H9 (cell line): Measurements from ENCODE around the gene OR2T1. TPM values are rescaled to one million over a fixed set of nuclear protein-coding genes. Genes with fewer than 3 reads are reported as not detected.
"Not testable (repeated sequence)": the region's sequence is repeated elsewhere in the genome, so short reads cannot be mapped to it uniquely, and the experiment has no call there.

Source experiments
- DNase-seq: peaks from one replicate; pipeline ENCODE4 v3.0.0-alpha.2; 2017
- H2AFZ ChIP-seq: one replicate; pipeline ENCODE4 v1.6.1; 2013; ENCODE audit warnings: mild to moderate bottlenecking, low read length, control low read depth, moderate library complexity
- H2AK5ac ChIP-seq: 2 replicates; pipeline ENCODE4 v1.6.1; 2013; ENCODE audit warnings: low read length, control low read depth, mixed read lengths; ENCODE audit not compliant: insufficient read length
- H2BK120ac ChIP-seq: one replicate; pipeline ENCODE4 v1.6.1; 2013; ENCODE audit warnings: low read depth, mild to moderate bottlenecking, low read length, control low read depth, inconsistent platforms; ENCODE audit not compliant: poor library complexity, severe bottlenecking
- H2BK12ac ChIP-seq: 2 replicates; pipeline ENCODE4 v1.6.1; 2013; ENCODE audit warnings: low read length, control low read depth, mixed read lengths, low read depth; ENCODE audit not compliant: insufficient read length
- H2BK15ac ChIP-seq: 2 replicates; pipeline ENCODE4 v1.6.1; 2013; ENCODE audit warnings: low read depth, low read length, control low read depth
- H2BK20ac ChIP-seq: one replicate; pipeline ENCODE4 v1.6.1; 2013; ENCODE audit warnings: low read depth, mild to moderate bottlenecking, low read length, control low read depth, inconsistent platforms; ENCODE audit not compliant: poor library complexity, severe bottlenecking
- H2BK5ac ChIP-seq: 2 replicates; pipeline ENCODE4 v1.6.1; 2013; ENCODE audit warnings: low read length, control low read depth, mixed read lengths; ENCODE audit not compliant: insufficient read length
- H3K14ac ChIP-seq: 2 replicates; pipeline ENCODE4 v1.6.1; 2013; ENCODE audit warnings: low read length, control low read depth; ENCODE audit not compliant: insufficient read depth
- H3K18ac ChIP-seq: 2 replicates; pipeline ENCODE4 v1.6.1; 2013; ENCODE audit warnings: low read depth, mild to moderate bottlenecking, mixed read lengths, low read length, control low read depth; ENCODE audit not compliant: insufficient read length
- H3K23ac ChIP-seq: 2 replicates; pipeline ENCODE4 v1.6.1; 2013; ENCODE audit warnings: low read length, control low read depth, mixed read lengths, low read depth; ENCODE audit not compliant: insufficient read length
- H3K23me2 ChIP-seq: 2 replicates; pipeline ENCODE4 v1.6.1; 2013; ENCODE audit warnings: low read depth, mild to moderate bottlenecking, mixed read lengths, low read length, control low read depth; ENCODE audit not compliant: insufficient read length, poor library complexity, severe bottlenecking
- H3K27ac ChIP-seq: 2 replicates; pipeline ENCODE4 v1.5.1; 2013; ENCODE audit warnings: low read length, control low read depth, mixed read lengths, low read depth; ENCODE audit not compliant: insufficient read length
- H3K27me3 ChIP-seq: 2 replicates; pipeline ENCODE4 v1.6.1; 2013; ENCODE audit warnings: low read length, control low read depth, inconsistent platforms; ENCODE audit not compliant: insufficient read depth
- H3K4ac ChIP-seq: 2 replicates; pipeline ENCODE4 v1.6.1; 2013; ENCODE audit warnings: low read depth, mild to moderate bottlenecking, control low read depth, inconsistent platforms, low read length, moderate library complexity
- H3K4me1 ChIP-seq: 2 replicates; pipeline ENCODE4 v1.6.1; 2013; ENCODE audit warnings: low read length, control low read depth, inconsistent platforms; ENCODE audit not compliant: insufficient read depth
- H3K4me2 ChIP-seq: 2 replicates; pipeline ENCODE4 v1.6.1; 2013; ENCODE audit warnings: low read length, control low read depth, mixed read lengths; ENCODE audit not compliant: insufficient read length, insufficient read depth
- H3K56ac ChIP-seq: 2 replicates; pipeline ENCODE4 v1.6.1; 2013; ENCODE audit warnings: low read depth, mild to moderate bottlenecking, mixed read lengths, low read length, control low read depth; ENCODE audit not compliant: insufficient read length
- H3K79me1 ChIP-seq: 2 replicates; pipeline ENCODE4 v1.6.1; 2013; ENCODE audit warnings: low read depth, mild to moderate bottlenecking, moderate library complexity, low read length, control low read depth, inconsistent platforms; ENCODE audit not compliant: insufficient read depth, poor library complexity, severe bottlenecking
- H3K79me2 ChIP-seq: 2 replicates; pipeline ENCODE4 v1.6.1; 2013; ENCODE audit warnings: low read length, control low read depth, inconsistent platforms; ENCODE audit not compliant: insufficient read depth
- H3K9ac ChIP-seq: 2 replicates; pipeline ENCODE4 v1.6.1; 2013; ENCODE audit warnings: low read length, control low read depth, mixed read lengths; ENCODE audit not compliant: insufficient read length; ENCODE audit errors: extremely low read depth
- H3K9me3 ChIP-seq: one replicate; pipeline ENCODE4 v1.6.1; 2013; ENCODE audit warnings: low read depth, low read length, inconsistent platforms; ENCODE audit not compliant: control insufficient read depth
- H3T11ph ChIP-seq: one replicate; pipeline ENCODE4 v1.6.1; 2013; ENCODE audit warnings: mild to moderate bottlenecking, low read length, control low read depth, inconsistent platforms
- H4K20me1 ChIP-seq: one replicate; pipeline ENCODE4 v1.6.1; 2013; ENCODE audit not compliant: control insufficient read depth, insufficient read length, insufficient read depth
- H4K5ac ChIP-seq: 2 replicates; pipeline ENCODE4 v1.6.1; 2013; ENCODE audit warnings: low read depth, mild to moderate bottlenecking, mixed read lengths, low read length, control low read depth; ENCODE audit not compliant: insufficient read length
- H4K8ac ChIP-seq: replicated peaks from 2 replicates; pipeline ENCODE4 v1.6.1; 2013; ENCODE audit warnings: low read length, control low read depth, mixed read lengths, low read depth; ENCODE audit not compliant: insufficient read length
- H4K91ac ChIP-seq: 2 replicates; pipeline ENCODE4 v1.6.1; 2013; ENCODE audit warnings: low read depth, mild to moderate bottlenecking, moderate library complexity, mixed read lengths, low read length, control low read depth; ENCODE audit not compliant: insufficient read length
- H3K27ac Mint-ChIP-seq, 3 experiments: 2 replicates in 2 of 3; 3 replicates in 1 of 3; pipeline ENCODE4 v1.8.0; 2020 to 2021; ENCODE audit warnings: mixed read lengths in 3 of 3, mild to moderate bottlenecking in 1 of 3, moderate library complexity in 1 of 3
- H3K27me3 Mint-ChIP-seq: 2 replicates; pipeline ENCODE4 v1.8.0; 2021; ENCODE audit warnings: low read depth, mild to moderate bottlenecking, moderate library complexity, mixed read lengths
- H3K36me3 Mint-ChIP-seq, 3 experiments: 2 replicates in 2 of 3; 3 replicates in 1 of 3; pipeline ENCODE4 v1.8.0; 2020 to 2021; ENCODE audit warnings: low read depth in 3 of 3, mixed read lengths in 3 of 3; ENCODE audit not compliant: insufficient read depth in 1 of 3
- H3K4me1 Mint-ChIP-seq, 2 experiments: 2 replicates each; pipeline ENCODE4 v1.8.0; 2020; ENCODE audit warnings: mixed read lengths in 2 of 2
- H3K4me3 Mint-ChIP-seq, 2 experiments: 2 replicates in 1 of 2; 3 replicates in 1 of 2; pipeline ENCODE4 v1.8.0; 2020 to 2021; ENCODE audit warnings: mild to moderate bottlenecking in 2 of 2, mixed read lengths in 2 of 2, moderate library complexity in 1 of 2
- H3K9me3 Mint-ChIP-seq, 2 experiments: 2 replicates in 1 of 2; 3 replicates in 1 of 2; pipeline ENCODE4 v1.8.0; 2020; ENCODE audit warnings: mild to moderate bottlenecking in 2 of 2, mixed read lengths in 2 of 2, moderate library complexity in 1 of 2
- WGBS: extraction: QIAGEN DNeasy Blood & Tissue Kit; methylation state at CpG from one replicate; pipeline ENCODE4 v1.1.7; 2013; ENCODE audit warnings: missing lambda C conversion rate, low lambda C conversion rate, mixed read lengths; ENCODE audit not compliant: insufficient read length; ENCODE audit errors: extremely low coverage; 5-methylcytosine and 5-hydroxymethylcytosine counted together
- total RNA-seq: library from RNA; stranded (reverse); gene quantifications from 2 replicates; pipeline ENCODE4 v1.2.1, GENCODE V29; 2021

Gene OR2T1
- total RNA-seq, 1 experiment from 2014 or later, result not detected

DNA sequence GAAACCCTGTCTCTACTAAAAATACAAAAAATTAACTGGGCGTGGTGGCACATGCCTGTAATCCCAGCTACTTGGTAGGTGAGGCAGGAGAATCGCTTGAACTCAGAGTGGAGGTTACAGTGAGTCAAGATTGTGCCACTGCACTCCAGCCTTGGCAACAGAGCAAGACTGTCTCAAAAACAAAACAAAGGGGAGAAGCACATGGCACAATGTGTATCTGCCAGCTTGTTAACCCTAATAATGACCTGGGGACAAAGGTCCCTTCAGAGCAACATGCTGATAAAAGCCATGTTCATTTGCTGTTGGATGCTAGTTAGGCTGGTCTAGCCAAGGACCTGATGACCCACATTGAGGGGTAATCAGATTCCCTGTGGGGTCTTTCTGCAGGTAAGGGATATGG lies 53.8 kb downstream of the OR2T1 start:
- H3K79me1 ChIP-seq, H3K9ac ChIP-seq: not testable (repeated sequence)

More for the DNA sequence above, 53.8 kb downstream of the OR2T1 start:
- not testable (repeated sequence) for H3K4me3 Mint-ChIP-seq, H2BK5ac ChIP-seq, H4K8ac ChIP-seq, H4K5ac ChIP-seq, H3K4me2 ChIP-seq, H2BK12ac ChIP-seq, H2BK120ac ChIP-seq, H3K36me3 Mint-ChIP-seq, H3T11ph ChIP-seq, H3K4me1 Mint-ChIP-seq, H3K27me3 Mint-ChIP-seq, H3K23ac ChIP-seq, H3K27me3 ChIP-seq, H3K27ac Mint-ChIP-seq, H3K23me2 ChIP-seq, H4K20me1 ChIP-seq, H2AFZ ChIP-seq, H3K9me3 ChIP-seq, H3K14ac ChIP-seq, H3K4me1 ChIP-seq, H3K18ac ChIP-seq, H3K27ac ChIP-seq, H2BK15ac ChIP-seq, H3K56ac ChIP-seq, H2BK20ac ChIP-seq, DNase-seq, H3K4ac ChIP-seq, H4K91ac ChIP-seq, H2AK5ac ChIP-seq, H3K79me2 ChIP-seq
- WGBS, result no CpG with 5 or more reads among the region's 2 CpGs
- H3K9me3 Mint-ChIP-seq, result peaks cover 37 to 42% of the 10 kb centered on the region in 2 experiments

Other genes with a start within 250 kb of the OR2T1 start
- not detected in 2 replicates for gene OR2M2, start 228.2 kb upstream of the OR2T1 start, total RNA-seq
- not detected in 2 replicates for gene OR2M3, start 205.8 kb upstream of the OR2T1 start, total RNA-seq
- gene OR2M4, start 171.6 kb upstream of the OR2T1 start, total RNA-seq, result not detected in 2 replicates
- gene OR2T33, start 125.1 kb upstream of the OR2T1 start, total RNA-seq, result not detected in 2 replicates
- gene OR2T12, start 99.6 kb upstream of the OR2T1 start, total RNA-seq, result not detected in 2 replicates
- gene OR2M7, start 78.5 kb upstream of the OR2T1 start, total RNA-seq, result not detected in 2 replicates
- not detected in 2 replicates for gene OR14C36, start 54.3 kb upstream of the OR2T1 start, total RNA-seq
- not detected in 2 replicates for gene OR2T4, start 41.4 kb upstream of the OR2T1 start, total RNA-seq
- not detected in 2 replicates for gene OR2T6, start 27.3 kb upstream of the OR2T1 start, total RNA-seq
- not detected in 2 replicates for gene OR2T2, start 42.6 kb downstream of the OR2T1 start, total RNA-seq
- gene OR2T3, start 70.3 kb downstream of the OR2T1 start, total RNA-seq, result not detected in 2 replicates
- gene OR2T5, start 85.5 kb downstream of the OR2T1 start, total RNA-seq, result not detected in 2 replicates
- gene OR2G6, start 105.0 kb downstream of the OR2T1 start, total RNA-seq, result not detected in 2 replicates
- gene OR2T29, start 159.7 kb downstream of the OR2T1 start, total RNA-seq, result not detected in 2 replicates
- gene OR2T34, start 171.7 kb downstream of the OR2T1 start, total RNA-seq, result not detected in 2 replicates
- gene OR2T10, start 194.7 kb downstream of the OR2T1 start, total RNA-seq, result not detected in 2 replicates
- not detected in 2 replicates for gene OR2T11, start 232.0 kb downstream of the OR2T1 start, total RNA-seq
- not detected in 2 replicates for gene OR2T35, start 242.2 kb downstream of the OR2T1 start, total RNA-seq